Uterus (tissue), 2 donors: ENCODE data around the gene CEBPG.

Experiments
- POLR2A ChIP-seq, 2 donors: fragments of 450-650 bp; IDR thresholded peaks; one replicate each; pipeline ENCODE4 v1.6.1; 2016; ENCODE audit warnings: antibody characterized with exemption in 2 of 2, mild to moderate bottlenecking in 1 of 2, moderate library complexity in 1 of 2
- TF ChIP-seq, protein P1 (sequence below), 4 experiments: fragments of 200-600 bp in 2 of 4; fragments of 450-650 bp in 2 of 4; sonication (generic) in 2 of 4; IDR thresholded peaks; one replicate each; pipeline ENCODE4 v1.5.1; 2016 to 2019; ENCODE audit warnings: antibody characterized with exemption in 4 of 4, mild to moderate bottlenecking in 2 of 4, moderate library complexity in 1 of 4

DNA sequence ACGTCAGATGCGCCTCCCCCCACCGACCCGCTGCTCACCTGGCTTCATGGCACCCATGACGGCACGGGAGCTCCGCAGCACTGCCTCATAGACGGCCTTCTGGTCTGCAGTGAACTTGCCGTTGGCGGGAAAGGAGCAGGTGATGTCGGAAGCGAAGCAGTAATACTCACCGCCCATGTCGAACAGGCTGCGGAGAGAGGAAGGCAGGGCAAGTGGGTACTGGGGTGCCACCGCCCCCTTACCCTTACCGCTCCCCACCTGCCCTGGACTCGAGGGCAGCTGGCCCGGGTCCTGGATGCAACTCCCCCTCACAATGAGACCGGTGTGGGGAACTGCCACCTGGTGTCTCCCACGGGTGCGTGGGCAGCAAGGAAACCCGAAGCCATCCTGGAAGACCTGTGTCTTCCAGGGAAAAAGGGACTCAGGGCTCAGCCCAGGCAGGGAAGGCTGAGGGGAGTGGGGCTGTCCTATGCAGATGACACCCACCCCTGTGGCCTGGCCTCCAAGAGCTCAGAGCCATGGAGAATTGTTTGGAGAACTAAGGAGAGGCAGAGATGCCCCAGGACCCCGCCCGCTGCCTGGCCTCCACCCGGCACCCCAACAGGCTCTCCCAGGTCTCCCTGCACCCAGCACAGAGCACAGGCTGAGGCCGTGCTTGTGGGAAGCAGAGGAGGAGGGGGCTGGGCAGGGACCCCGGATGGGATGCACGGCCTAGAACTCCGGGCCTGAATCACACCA, 28.3 kb downstream of the CEBPG start:
- no peak for TF ChIP-seq POLR2A (IDR thresholded peaks at IDR 0.05)
- TF ChIP-seq, protein P1, sequence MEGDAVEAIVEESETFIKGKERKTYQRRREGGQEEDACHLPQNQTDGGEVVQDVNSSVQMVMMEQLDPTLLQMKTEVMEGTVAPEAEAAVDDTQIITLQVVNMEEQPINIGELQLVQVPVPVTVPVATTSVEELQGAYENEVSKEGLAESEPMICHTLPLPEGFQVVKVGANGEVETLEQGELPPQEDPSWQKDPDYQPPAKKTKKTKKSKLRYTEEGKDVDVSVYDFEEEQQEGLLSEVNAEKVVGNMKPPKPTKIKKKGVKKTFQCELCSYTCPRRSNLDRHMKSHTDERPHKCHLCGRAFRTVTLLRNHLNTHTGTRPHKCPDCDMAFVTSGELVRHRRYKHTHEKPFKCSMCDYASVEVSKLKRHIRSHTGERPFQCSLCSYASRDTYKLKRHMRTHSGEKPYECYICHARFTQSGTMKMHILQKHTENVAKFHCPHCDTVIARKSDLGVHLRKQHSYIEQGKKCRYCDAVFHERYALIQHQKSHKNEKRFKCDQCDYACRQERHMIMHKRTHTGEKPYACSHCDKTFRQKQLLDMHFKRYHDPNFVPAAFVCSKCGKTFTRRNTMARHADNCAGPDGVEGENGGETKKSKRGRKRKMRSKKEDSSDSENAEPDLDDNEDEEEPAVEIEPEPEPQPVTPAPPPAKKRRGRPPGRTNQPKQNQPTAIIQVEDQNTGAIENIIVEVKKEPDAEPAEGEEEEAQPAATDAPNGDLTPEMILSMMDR (IDR thresholded peaks at IDR 0.05), result no peak
